B cell (primary cell): ENCODE measurements around the gene NABP1. TPM values are rescaled to one million over a fixed set of nuclear protein-coding genes. Genes with fewer than 3 reads are reported as not detected.

Source experiments
- ATAC-seq: fragments of 200-7000 bp; cut with Tn5 transposase; one replicate; pipeline ENCODE4 v1.10.0; 2021; ENCODE audit warnings: low read depth, mild to moderate bottlenecking, moderate number of reproducible peaks, moderate library complexity
- CTCF ChIA-PET: fragments of 350-600 bp; sonication (Branson Sonifier 250); formaldehyde crosslinking; loops from one replicate; lab custom pipeline; 2021; ENCODE audit warnings: antibody characterized with exemption, inconsistent platforms; lab: Charles Lee
- POLR2A ChIA-PET: fragments of 350-600 bp; sonication (Branson Sonifier 250); formaldehyde crosslinking; loops from one replicate; lab custom pipeline; 2021; ENCODE audit warnings: antibody characterized with exemption; lab: Charles Lee
- DNase-seq: peaks from one replicate; pipeline ENCODE4 v3.0.0; 2013
- H2AFZ ChIP-seq: 2 replicates; pipeline ENCODE4 v1.6.1; 2012; ENCODE audit warnings: mild to moderate bottlenecking, low read depth, low read length; ENCODE audit not compliant: insufficient read depth, poor library complexity, severe bottlenecking
- H3K27ac ChIP-seq, 2 donors: 1 replicate in 1 of 2; 2 replicates in 1 of 2; pipeline ENCODE4 v1.5.1; 2012 to 2013; ENCODE audit warnings: low read length in 2 of 2, mild to moderate bottlenecking in 2 of 2, moderate library complexity in 1 of 2
- H3K27me3 ChIP-seq, 4 experiments: fragments of 200-600 bp in 1 of 4; sonication (generic) in 1 of 4; replicated peaks in 1 of 4; 1 replicate in 2 of 4; 2 replicates in 2 of 4; pipeline versions ENCODE4 v1.6.1 to v1.7.0; 2013 to 2016; ENCODE audit warnings: low read length in 3 of 4, mild to moderate bottlenecking in 2 of 4, mixed read lengths in 1 of 4, moderate library complexity in 1 of 4; ENCODE audit not compliant: insufficient read depth in 4 of 4, control insufficient read depth in 3 of 4; ENCODE audit errors: control extremely low read depth in 1 of 4
- H3K36me3 ChIP-seq, 2 experiments: replicated peaks in 1 of 2; 1 replicate in 1 of 2; 2 replicates in 1 of 2; pipeline versions ENCODE4 v1.6.1 to v1.7.1; 2013; ENCODE audit warnings: low read length in 1 of 2; ENCODE audit not compliant: insufficient read depth in 2 of 2, control insufficient read depth in 1 of 2; ENCODE audit errors: control extremely low read depth in 1 of 2, extremely low read depth in 1 of 2
- H3K4me1 ChIP-seq, 2 donors: fragments of 200-600 bp in 1 of 2; sonication (generic) in 1 of 2; 1 replicate in 1 of 2; 2 replicates in 1 of 2; pipeline versions ENCODE4 v1.5.1 to v1.6.1; 2013 to 2017; ENCODE audit warnings: low read length in 2 of 2; ENCODE audit not compliant: control insufficient read depth in 2 of 2, insufficient read depth in 2 of 2
- H3K4me2 ChIP-seq: replicated peaks from 2 replicates; pipeline ENCODE3; 2012; ENCODE audit warnings: mild to moderate bottlenecking, low read depth, low read length; ENCODE audit not compliant: poor library complexity, severe bottlenecking
- H3K4me3 ChIP-seq, 5 experiments: fragments of 200-600 bp in 1 of 5; sonication (generic) in 1 of 5; 1 replicate in 3 of 5; 2 replicates in 2 of 5; pipeline versions ENCODE4 v1.5.1 to v1.7.0; 2011 to 2016; ENCODE audit warnings: low read length in 4 of 5, mild to moderate bottlenecking in 4 of 5, low read depth in 2 of 5, control low read depth in 1 of 5, moderate library complexity in 1 of 5; ENCODE audit not compliant: insufficient read depth in 1 of 5; ENCODE audit errors: control extremely low read depth in 1 of 5, extremely low read depth in 1 of 5
- H3K79me2 ChIP-seq: fragments of 200-600 bp; sonication (generic); one replicate; pipeline ENCODE4 v1.6.0; 2016; ENCODE audit warnings: low read length; ENCODE audit not compliant: control insufficient read depth, insufficient read depth
- H3K9ac ChIP-seq: fragments of 200-600 bp; sonication (generic); 2 replicates; pipeline ENCODE4 v1.6.1; 2017; ENCODE audit warnings: mild to moderate bottlenecking, low read length, moderate library complexity
- H3K9me3 ChIP-seq, 3 donors: one replicate each; pipeline versions ENCODE4 v1.6.1 to v1.7.1; 2013; ENCODE audit warnings: low read length in 2 of 3; ENCODE audit not compliant: control insufficient read depth in 2 of 3, insufficient read depth in 1 of 3; ENCODE audit errors: control extremely low read depth in 1 of 3
- H4K20me1 ChIP-seq: 2 replicates; pipeline ENCODE4 v1.6.0; 2012; ENCODE audit warnings: mild to moderate bottlenecking, low read length; ENCODE audit not compliant: insufficient read depth, control insufficient read depth, poor library complexity, severe bottlenecking
- H3K27ac Mint-ChIP-seq: one replicate; pipeline ENCODE4 v1.8.0; 2021; ENCODE audit warnings: mixed read lengths
- H3K27me3 Mint-ChIP-seq: one replicate; pipeline ENCODE4 v1.8.0; 2021; ENCODE audit warnings: mixed read lengths
- H3K4me1 Mint-ChIP-seq: one replicate; pipeline ENCODE4 v1.8.0; 2021; ENCODE audit warnings: mixed read lengths
- H3K4me3 Mint-ChIP-seq: one replicate; pipeline ENCODE4 v1.8.0; 2021; ENCODE audit warnings: mixed read lengths
- H3K9me3 Mint-ChIP-seq: one replicate; pipeline ENCODE4 v1.8.0; 2022; ENCODE audit warnings: mixed read lengths; ENCODE audit not compliant: insufficient read depth
- EZH2 ChIP-seq: IDR thresholded peaks from 2 replicates; pipeline ENCODE4 v1.6.1; 2012; ENCODE audit warnings: borderline replicate concordance, low read depth, mild to moderate bottlenecking, moderate library complexity, low read length; ENCODE audit not compliant: insufficient read depth, poor library complexity, severe bottlenecking
- WGBS: methylation state at CpG from one replicate; pipeline ENCODE4 v1.1.5; 2013; ENCODE audit warnings: missing lambda C conversion rate; ENCODE audit not compliant: insufficient coverage; 5-methylcytosine and 5-hydroxymethylcytosine counted together
- intact Hi-C: fragments of 100-400 bp; cut with micrococcal nuclease; formaldehyde crosslinking; loops from one replicate; pipeline ENCODE4 v1.10.0; 2022
- polyA plus RNA-seq: library from polyadenylated mRNA; depleted of rRNA; stranded (reverse); fragments of >200 nt; gene quantifications from 2 replicates; pipeline ENCODE4 v1.2.3, GENCODE V29; 2012
- total RNA-seq, 2 donors: library from RNA; stranded (reverse); fragments of 120-200 nt in 1 of 2; gene quantifications; 1 replicate in 1 of 2; 2 replicates in 1 of 2; pipeline versions ENCODE4 v1.2.3 to v1.2.4, GENCODE V29; 2013 to 2022
- TF ChIP-seq, protein P1 (sequence below): fragments of 200-600 bp; IDR thresholded peaks from one replicate; pipeline ENCODE4 v1.8.0; 2022; ENCODE audit warnings: antibody characterized with exemption, mild to moderate bottlenecking

Gene NABP1
- total and polyA plus RNA-seq, 2 donors (not counting 1 experiment from before 2014, with no cell fraction given): 7.2 to 56.4 TPM

DNA sequence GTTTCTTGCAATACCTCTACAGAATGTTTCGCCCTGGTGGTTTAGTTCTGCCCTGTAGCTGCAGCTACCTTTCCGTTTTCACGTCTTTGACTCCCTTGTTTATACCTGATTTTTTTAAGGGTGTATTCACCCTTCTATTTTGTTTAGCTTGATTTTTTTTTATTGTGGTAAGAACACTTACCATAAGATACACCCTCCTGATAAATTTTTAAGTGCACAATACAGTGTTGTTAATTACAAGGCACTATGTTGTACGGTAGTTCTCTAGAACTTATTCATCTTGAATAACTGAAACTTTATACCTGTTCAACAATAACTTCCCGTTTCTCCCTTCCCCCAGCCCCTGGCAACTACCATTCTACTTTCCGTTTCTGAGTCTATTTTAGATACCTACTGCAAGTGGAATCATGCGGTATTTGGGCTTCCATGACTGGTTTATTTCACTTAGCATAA lies 48.9 kb upstream of the NABP1 start:
- ATAC-seq (peak; percentile 41), DNase-seq (peak; percentile 56)
- Histone ChIP-seq H2AFZ (no peak overlapping the region), H3K36me3 (no peaks in the 10 kb centered on the region), H3K27me3 (no peaks in the 10 kb centered on the region), H3K4me3 (peak overlapping the region in 3 of 5 experiments; percentile 10 to 44 (median 29)), H3K79me2 (no peaks in the 10 kb centered on the region), H3K4me1 (peaks cover 12 to 20% of the 10 kb centered on the region in 2 donors), H3K27ac (no peak overlapping the region), H4K20me1 (no peaks in the 10 kb centered on the region), H3K9me3 (no peaks in the 10 kb centered on the region), H3K9ac (peak overlapping the region; percentile 7), H3K4me2 (peak overlapping the region; percentile 54)
- intact Hi-C loops: no loop called here
- 40% methylated on average over 1 of the region's 7 CpGs for WGBS
- Mint-ChIP-seq H3K27me3 (no peaks in the 10 kb centered on the region), H3K9me3 (no peaks in the 10 kb centered on the region), H3K27ac (peak overlapping the region; percentile 66), H3K4me1 (peaks cover 26% of the 10 kb centered on the region), H3K4me3 (peak overlapping the region; percentile 73)
- TF ChIP-seq EZH2: no peak
- TF ChIP-seq, protein P1, sequence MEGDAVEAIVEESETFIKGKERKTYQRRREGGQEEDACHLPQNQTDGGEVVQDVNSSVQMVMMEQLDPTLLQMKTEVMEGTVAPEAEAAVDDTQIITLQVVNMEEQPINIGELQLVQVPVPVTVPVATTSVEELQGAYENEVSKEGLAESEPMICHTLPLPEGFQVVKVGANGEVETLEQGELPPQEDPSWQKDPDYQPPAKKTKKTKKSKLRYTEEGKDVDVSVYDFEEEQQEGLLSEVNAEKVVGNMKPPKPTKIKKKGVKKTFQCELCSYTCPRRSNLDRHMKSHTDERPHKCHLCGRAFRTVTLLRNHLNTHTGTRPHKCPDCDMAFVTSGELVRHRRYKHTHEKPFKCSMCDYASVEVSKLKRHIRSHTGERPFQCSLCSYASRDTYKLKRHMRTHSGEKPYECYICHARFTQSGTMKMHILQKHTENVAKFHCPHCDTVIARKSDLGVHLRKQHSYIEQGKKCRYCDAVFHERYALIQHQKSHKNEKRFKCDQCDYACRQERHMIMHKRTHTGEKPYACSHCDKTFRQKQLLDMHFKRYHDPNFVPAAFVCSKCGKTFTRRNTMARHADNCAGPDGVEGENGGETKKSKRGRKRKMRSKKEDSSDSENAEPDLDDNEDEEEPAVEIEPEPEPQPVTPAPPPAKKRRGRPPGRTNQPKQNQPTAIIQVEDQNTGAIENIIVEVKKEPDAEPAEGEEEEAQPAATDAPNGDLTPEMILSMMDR: no peak
- CTCF ChIA-PET: interaction anchor here (0.8 to 3.2 kb wide), 3 partner anchors 9 to 62 kb away, joined by 3 to 10 read pairs (median 4); partner anchors contain the start of gene NABP1
- POLR2A ChIA-PET: no interaction called here

DNA sequence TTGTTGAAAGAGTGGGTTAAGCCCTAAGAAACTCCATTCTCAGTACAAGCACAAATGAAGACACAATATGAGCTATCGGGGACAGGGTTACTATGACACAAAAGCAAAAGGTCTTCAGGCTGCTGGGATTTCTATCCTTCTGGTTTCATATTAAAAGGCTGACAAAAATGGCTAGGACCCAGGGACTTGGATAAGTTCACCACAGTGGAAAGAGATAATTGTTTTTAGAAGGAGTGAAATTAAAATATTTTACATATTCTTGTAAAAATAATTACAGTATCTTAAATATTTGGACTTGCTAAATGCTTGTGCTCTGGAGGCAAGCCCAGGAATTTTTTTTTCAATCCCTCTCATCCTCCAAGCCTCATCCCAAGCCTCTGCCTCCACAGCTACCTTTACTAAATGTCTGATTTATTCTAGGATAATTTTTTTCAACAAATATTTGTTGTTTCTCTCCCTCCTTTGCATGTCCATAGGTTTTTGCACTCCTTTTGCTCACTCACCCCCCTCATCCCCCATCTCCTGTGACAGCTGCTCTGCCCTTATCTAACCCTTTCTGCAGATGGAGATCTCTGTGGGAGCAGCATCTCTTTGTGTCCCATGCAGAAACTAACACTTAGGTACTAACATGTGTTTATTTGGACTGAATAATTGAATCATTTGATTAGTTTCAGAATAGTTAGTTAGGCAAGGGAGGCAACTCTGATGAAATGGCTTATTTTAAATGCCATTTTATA lies 47.8 kb upstream of the NABP1 start:
- Histone ChIP-seq H2AFZ (no peak overlapping the region), H4K20me1 (no peaks in the 10 kb centered on the region), H3K4me1 (peaks cover 9 to 18% of the 10 kb centered on the region in 2 donors), H3K4me3 (peak overlapping the region in 1 of 5 experiments; percentile 44), H3K36me3 (no peaks in the 10 kb centered on the region), H3K4me2 (no peak overlapping the region), H3K27me3 (no peaks in the 10 kb centered on the region), H3K9ac (no peak overlapping the region), H3K9me3 (no peaks in the 10 kb centered on the region), H3K27ac (no peak overlapping the region), H3K79me2 (no peaks in the 10 kb centered on the region)
- Mint-ChIP-seq H3K27ac (no peak overlapping the region), H3K9me3 (no peaks in the 10 kb centered on the region), H3K27me3 (no peaks in the 10 kb centered on the region), H3K4me3 (no peak overlapping the region), H3K4me1 (peaks cover 23% of the 10 kb centered on the region)
- no peak for TF ChIP-seq EZH2
- intact Hi-C loops: no loop called here
- ChIA-PET CTCF (interaction anchor here (0.6 to 0.7 kb wide), 2 partner anchors 9 to 99 kb away, joined by 3 read pairs; no protein-coding TSS in a partner anchor), POLR2A (interaction anchor here (0.5 kb wide), 1 partner anchor 1933 kb away, joined by 3 read pairs; no protein-coding TSS in a partner anchor)
- no peak for DNase-seq
- WGBS: no CpG with 5 or more reads among the region's 1 CpG
- no peak for ATAC-seq
